Glutamatergic neuron (in vitro differentiated cells): ENCODE results near the gene OGFOD1. TPM values are rescaled to one million over a fixed set of nuclear protein-coding genes. Genes with fewer than 3 reads are reported as not detected.

ENCODE experiments used
- DNase-seq: peaks from one replicate; pipeline ENCODE4 v3.0.0; 2022
- H3K27ac Mint-ChIP-seq: one replicate; pipeline ENCODE4 v1.8.0; 2020; ENCODE audit warnings: mild to moderate bottlenecking, mixed read lengths, inconsistent platforms; ENCODE audit not compliant: unreplicated experiment
- H3K27me3 Mint-ChIP-seq: one replicate; pipeline ENCODE4 v1.8.0; 2020; ENCODE audit warnings: mild to moderate bottlenecking, moderate library complexity, mixed read lengths, inconsistent platforms; ENCODE audit not compliant: unreplicated experiment
- H3K36me3 Mint-ChIP-seq: one replicate; pipeline ENCODE4 v1.8.0; 2020; ENCODE audit warnings: mild to moderate bottlenecking, mixed read lengths, inconsistent platforms; ENCODE audit not compliant: unreplicated experiment
- H3K4me1 Mint-ChIP-seq: one replicate; pipeline ENCODE4 v1.8.0; 2020; ENCODE audit warnings: mild to moderate bottlenecking, low read depth, mixed read lengths, inconsistent platforms; ENCODE audit not compliant: unreplicated experiment
- H3K4me3 Mint-ChIP-seq: one replicate; pipeline ENCODE4 v1.8.0; 2020; ENCODE audit warnings: mild to moderate bottlenecking, mixed read lengths, inconsistent platforms; ENCODE audit not compliant: unreplicated experiment
- H3K9me3 Mint-ChIP-seq: one replicate; pipeline ENCODE4 v1.8.0; 2020; ENCODE audit warnings: mild to moderate bottlenecking, moderate library complexity, mixed read lengths, inconsistent platforms; ENCODE audit not compliant: unreplicated experiment
- CTCF ChIP-seq: fragments of 200-600 bp; sonication (generic); IDR thresholded peaks from one replicate; pipeline ENCODE4 v1.5.0; 2021; ENCODE audit not compliant: partially characterized antibody, unreplicated experiment
- total RNA-seq: library from RNA; stranded (reverse); fragmentation: NEBNext Ultra II Directional; extraction: Animal tissue kit (Norgen Biotek cat#: 25700); gene quantifications from one replicate; pipeline ENCODE4 v1.2.1, GENCODE V29; 2021; ENCODE audit not compliant: unreplicated experiment

The OGFOD1 gene
- total RNA-seq, 1 donor from 2014 or later: 45.6 TPM

- Mint-ChIP-seq H3K9me3 (peaks cover 4% of the 10 kb centered on the region), H3K27me3 (peaks cover 2% of the 10 kb centered on the region), H3K4me1 (peaks cover 8% of the 10 kb centered on the region), H3K27ac (no peak overlapping the region), H3K36me3 (no peaks in the 10 kb centered on the region), H3K4me3 (no peak overlapping the region)
- DNase-seq: no peak
- no peak for TF ChIP-seq CTCF
These were observed 4.1 kb upstream of the OGFOD1 start for GRCh38 chr16:56447286-56447685.

GRCh38 chr16:56448005-56448404 lies 3.3 kb upstream of the OGFOD1 start:
- Mint-ChIP-seq H3K4me3 (no peak overlapping the region), H3K4me1 (peaks cover 11% of the 10 kb centered on the region), H3K36me3 (no peaks in the 10 kb centered on the region), H3K27ac (no peak overlapping the region), H3K27me3 (peaks cover 2% of the 10 kb centered on the region), H3K9me3 (peaks cover 4% of the 10 kb centered on the region)
- no peak for TF ChIP-seq CTCF
- no peak for DNase-seq

- peaks cover 2% of the 10 kb centered on the region for H3K27me3 Mint-ChIP-seq
- H3K36me3 Mint-ChIP-seq: no peaks in the 10 kb centered on the region
- no peak for DNase-seq
- peak overlapping the region; percentile 100 for H3K4me3 Mint-ChIP-seq
- H3K9me3 Mint-ChIP-seq: peaks cover 4% of the 10 kb centered on the region
- peaks cover 11% of the 10 kb centered on the region for H3K4me1 Mint-ChIP-seq
- TF ChIP-seq CTCF: no peak
- H3K27ac Mint-ChIP-seq: peak overlapping the region; percentile 99
These were observed 924 bp upstream of the OGFOD1 start for GRCh38 chr16:56450275-56450985.

- Mint-ChIP-seq H3K9me3 (peaks cover 4% of the 10 kb centered on the region), H3K27me3 (peaks cover 2% of the 10 kb centered on the region), H3K4me1 (peaks cover 11% of the 10 kb centered on the region), H3K27ac (peak overlapping the region; percentile 99), H3K4me3 (peak overlapping the region; percentile 100), H3K36me3 (no peaks in the 10 kb centered on the region)
- DNase-seq: peak; percentile 54
- TF ChIP-seq CTCF: no peak
These were observed 667 bp downstream of the OGFOD1 start for GRCh38 chr16:56451753-56452689.
